T-cell (primary cell): ENCODE measurements around the gene DOCK8. TPM values are rescaled to one million over a fixed set of nuclear protein-coding genes. Genes with fewer than 3 reads are reported as not detected.

Experiments used
- ATAC-seq, 4 experiments: fragments of 200-7000 bp in 3 of 4; fragments of 150-1000 bp in 1 of 4; cut with Tn5 transposase; replicated peaks in 1 of 4; 1 replicate in 3 of 4; 2 replicates in 1 of 4; pipeline ENCODE4 v1.10.0; 2021; ENCODE audit warnings: moderate library complexity in 3 of 4, mild to moderate bottlenecking in 2 of 4, moderate number of reproducible peaks in 1 of 4
- CTCF ChIA-PET, 2 donors: fragments of 300-600 bp; sonication (Branson Sonifier 250); formaldehyde crosslinking; loops; one replicate each; lab custom pipeline; 2022; ENCODE audit warnings: antibody characterized with exemption in 2 of 2; lab: Charles Lee
- POLR2A ChIA-PET, 2 donors: fragments of 300-600 bp; sonication (Branson Sonifier 250); formaldehyde crosslinking; loops; one replicate each; lab custom pipeline; 2022; ENCODE audit warnings: antibody characterized with exemption in 2 of 2; lab: Charles Lee
- DNase-seq, 35 experiments: peaks; one replicate each; pipeline versions ENCODE4 v3.0.0 to v3.0.0-alpha.2; 2013 to 2023
- H3K27ac ChIP-seq: one replicate; pipeline ENCODE4 v1.5.1; 2013; ENCODE audit warnings: low read length
- H3K27me3 ChIP-seq, 2 experiments: replicated peaks in 1 of 2; 1 replicate in 1 of 2; 2 replicates in 1 of 2; pipeline versions ENCODE4 v1.6.1 to v1.7.0; 2013; ENCODE audit warnings: low read length in 1 of 2, mixed read lengths in 1 of 2; ENCODE audit not compliant: control insufficient read depth in 2 of 2, insufficient read depth in 2 of 2; ENCODE audit errors: extremely low read depth in 1 of 2
- H3K36me3 ChIP-seq, 2 donors: 1 replicate in 1 of 2; 2 replicates in 1 of 2; pipeline versions ENCODE4 v1.6.1 to v1.7.0; 2013; ENCODE audit warnings: low read length in 1 of 2; ENCODE audit not compliant: control insufficient read depth in 2 of 2, insufficient read depth in 1 of 2; ENCODE audit errors: extremely low read depth in 1 of 2
- H3K4me1 ChIP-seq, 2 experiments: 1 replicate in 1 of 2; 2 replicates in 1 of 2; pipeline versions ENCODE4 v1.6.1 to v1.7.0; 2013; ENCODE audit warnings: low read length in 2 of 2, mixed read lengths in 1 of 2; ENCODE audit not compliant: insufficient read depth in 2 of 2, control insufficient read depth in 1 of 2; ENCODE audit errors: extremely low read depth in 1 of 2
- H3K4me3 ChIP-seq, 2 donors: 1 replicate in 1 of 2; 2 replicates in 1 of 2; pipeline versions ENCODE4 v1.5.1 to v1.7.0; 2013; ENCODE audit warnings: mild to moderate bottlenecking in 2 of 2, low read length in 1 of 2, moderate library complexity in 1 of 2; ENCODE audit not compliant: control insufficient read depth in 1 of 2; ENCODE audit errors: extremely low read depth in 1 of 2
- H3K9me3 ChIP-seq: 2 replicates; pipeline ENCODE4 v1.7.0; 2013
- H3K27ac Mint-ChIP-seq, 2 donors: one replicate each; pipeline ENCODE4 v1.8.0; 2020 to 2021; ENCODE audit warnings: mild to moderate bottlenecking in 2 of 2, mixed read lengths in 2 of 2
- H3K27me3 Mint-ChIP-seq, 2 donors: one replicate each; pipeline ENCODE4 v1.8.0; 2021 to 2022; ENCODE audit warnings: mixed read lengths in 2 of 2
- H3K36me3 Mint-ChIP-seq: one replicate; pipeline ENCODE4 v1.8.0; 2021; ENCODE audit warnings: mixed read lengths
- H3K4me1 Mint-ChIP-seq, 3 donors: one replicate each; pipeline ENCODE4 v1.8.0; 2020 to 2022; ENCODE audit warnings: mixed read lengths in 3 of 3, mild to moderate bottlenecking in 1 of 3
- H3K4me3 Mint-ChIP-seq, 3 donors: one replicate each; pipeline ENCODE4 v1.8.0; 2020 to 2022; ENCODE audit warnings: mild to moderate bottlenecking in 3 of 3, mixed read lengths in 3 of 3, moderate library complexity in 3 of 3
- H3K9me3 Mint-ChIP-seq, 3 donors: one replicate each; pipeline ENCODE4 v1.8.0; 2020 to 2022; ENCODE audit warnings: mixed read lengths in 3 of 3
- WGBS: methylation state at CpG from one replicate; pipeline ENCODE4 v1.1.5; 2013; ENCODE audit warnings: missing lambda C conversion rate; ENCODE audit not compliant: insufficient coverage; 5-methylcytosine and 5-hydroxymethylcytosine counted together
- total RNA-seq, 35 experiments: library from RNA in 6 of 35; stranded (reverse) in 6 of 35; fragments of 120-200 nt in 1 of 35; gene quantifications; one replicate each; pipeline versions ENCODE4 v1.2.1 to v1.2.4 and lab custom pipeline; 2013 to 2026

DOCK8 gene
- total RNA-seq, 5 donors from 2014 or later (not counting 1 experiment from before 2014, with no cell fraction given): 173 to 231 (median 208) TPM

GRCh38 chr9:328453-328852 lies 113.8 kb downstream of the DOCK8 start:
- Histone ChIP-seq H3K4me3 (no peak overlapping the region), H3K4me1 (no peaks in the 10 kb centered on the region), H3K9me3 (no peaks in the 10 kb centered on the region), H3K27me3 (no peaks in the 10 kb centered on the region), H3K27ac (no peak overlapping the region), H3K36me3 (peaks cover 0 to 98% of the 10 kb centered on the region in 2 donors)
- peaks cover 66% of the 10 kb centered on the region for H3K36me3 Mint-ChIP-seq
- H3K9me3 Mint-ChIP-seq: no peaks in the 10 kb centered on the region
- CTCF ChIA-PET: no interaction called here
- WGBS: no CpG with 5 or more reads among the region's 3 CpGs
- POLR2A ChIA-PET: no interaction called here
- no peak overlapping the region for H3K4me3 Mint-ChIP-seq
- no peak for DNase-seq
- H3K27ac Mint-ChIP-seq: peak overlapping the region in 1 of 2 donors; percentile 39
- no peaks in the 10 kb centered on the region for H3K27me3 Mint-ChIP-seq
- peaks cover 5 to 14% (median 11%) of the 10 kb centered on the region in 3 donors for H3K4me1 Mint-ChIP-seq
- no peak for ATAC-seq

DNA sequence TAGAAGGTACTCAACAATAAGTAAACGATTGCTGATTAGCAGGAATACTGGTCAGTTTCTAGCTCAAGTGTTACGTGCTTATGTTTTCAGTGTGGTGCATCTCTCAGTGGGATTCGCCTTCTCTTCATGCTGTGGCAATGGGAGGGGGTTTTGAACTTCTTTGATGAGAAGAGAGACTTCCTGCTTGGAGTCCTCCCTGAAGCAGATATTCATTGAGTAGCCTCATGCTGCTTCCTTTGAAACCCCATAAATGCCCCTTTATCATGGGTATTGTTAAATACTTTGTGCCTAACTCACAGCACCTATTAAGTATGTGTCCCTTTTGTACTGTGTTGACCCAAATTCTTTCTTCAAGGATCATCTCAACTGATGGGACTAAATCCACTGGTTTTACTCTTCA lies 116.5 kb downstream of the DOCK8 start:
- Histone ChIP-seq H3K9me3 (no peaks in the 10 kb centered on the region), H3K27me3 (no peaks in the 10 kb centered on the region), H3K36me3 (peaks cover 2 to 99% of the 10 kb centered on the region in 2 donors), H3K27ac (no peak overlapping the region), H3K4me1 (peaks cover 0 to 4% of the 10 kb centered on the region in 2 experiments), H3K4me3 (no peak overlapping the region)
- no peaks in the 10 kb centered on the region for H3K9me3 Mint-ChIP-seq
- H3K4me3 Mint-ChIP-seq: no peak overlapping the region
- WGBS: no CpG with 5 or more reads among the region's 3 CpGs
- H3K36me3 Mint-ChIP-seq: peaks cover 71% of the 10 kb centered on the region
- ATAC-seq (no peak), DNase-seq (no peak)
- ChIA-PET POLR2A (no interaction called here), CTCF (no interaction called here)
- H3K27ac Mint-ChIP-seq: peak overlapping the region in 1 of 2 donors; percentile 63
- no peaks in the 10 kb centered on the region for H3K27me3 Mint-ChIP-seq
- H3K4me1 Mint-ChIP-seq: peaks cover 22 to 34% (median 29%) of the 10 kb centered on the region in 3 donors

DNA sequence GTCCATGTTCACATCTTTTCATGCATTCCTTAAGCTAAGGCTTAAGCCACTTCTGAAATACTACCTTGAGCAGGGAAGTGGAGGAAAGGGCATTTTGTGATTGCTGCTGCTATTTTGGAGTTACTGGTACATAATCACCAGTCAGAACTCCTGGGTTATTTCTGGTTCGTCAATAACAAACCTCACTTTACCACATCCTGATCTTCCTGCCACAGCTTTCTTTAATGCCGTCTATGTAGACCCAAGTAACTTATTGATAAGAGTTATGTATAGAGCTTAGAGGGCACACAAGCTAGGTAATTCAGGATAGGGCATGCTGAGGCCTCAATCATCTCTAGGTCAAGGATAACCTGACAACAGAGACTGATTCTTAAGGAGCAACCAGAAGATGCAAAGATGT lies 120.7 kb downstream of the DOCK8 start:
- ATAC-seq (peak in 3 of 4 experiments; percentile 54 to 78 (median 54)), DNase-seq (no peak)
- Mint-ChIP-seq H3K27me3 (no peaks in the 10 kb centered on the region), H3K27ac (peak overlapping the region; percentile 44 to 91), H3K4me1 (peaks cover 17 to 31% (median 26%) of the 10 kb centered on the region in 3 donors), H3K9me3 (no peaks in the 10 kb centered on the region), H3K4me3 (no peak overlapping the region), H3K36me3 (peaks cover 73% of the 10 kb centered on the region)
- Histone ChIP-seq H3K36me3 (peaks cover 6 to 96% of the 10 kb centered on the region in 2 donors), H3K4me1 (peaks cover 0 to 4% of the 10 kb centered on the region in 2 experiments), H3K27ac (no peak overlapping the region), H3K27me3 (no peaks in the 10 kb centered on the region), H3K4me3 (no peak overlapping the region), H3K9me3 (no peaks in the 10 kb centered on the region)
- WGBS: no CpG with 5 or more reads among the region's 2 CpGs
- ChIA-PET CTCF (no interaction called here), POLR2A (no interaction called here)

DNA sequence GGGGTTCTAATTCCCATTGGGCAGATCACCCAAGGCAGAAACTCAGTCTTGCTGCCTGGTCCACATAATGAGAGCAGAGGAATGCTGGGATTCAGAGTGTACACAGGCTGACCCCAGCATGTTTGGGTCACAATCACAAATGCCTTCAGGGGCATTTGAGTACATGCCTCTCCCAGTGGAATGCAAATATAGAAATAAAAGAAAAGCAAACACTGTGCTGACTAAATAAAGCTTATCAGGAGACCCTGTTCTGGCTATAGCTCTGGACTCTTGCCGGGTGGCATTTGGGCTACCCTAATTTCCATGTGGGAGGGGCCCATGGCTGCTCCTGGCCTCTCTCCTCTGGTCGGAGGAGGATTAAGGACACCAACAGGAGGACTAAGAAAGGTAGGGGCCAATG lies 121.4 kb downstream of the DOCK8 start:
- CTCF ChIA-PET: no interaction called here
- 83% methylated on average over 1 of the region's 2 CpGs for WGBS
- Histone ChIP-seq H3K27ac (no peak overlapping the region), H3K36me3 (peaks cover 6 to 96% of the 10 kb centered on the region in 2 donors), H3K4me1 (peaks cover 0 to 4% of the 10 kb centered on the region in 2 experiments), H3K4me3 (no peak overlapping the region), H3K27me3 (no peaks in the 10 kb centered on the region), H3K9me3 (no peaks in the 10 kb centered on the region)
- POLR2A ChIA-PET: no interaction called here
- ATAC-seq: no peak
- no peaks in the 10 kb centered on the region for H3K27me3 Mint-ChIP-seq
- no peak overlapping the region for H3K4me3 Mint-ChIP-seq
- H3K4me1 Mint-ChIP-seq: peaks cover 17 to 28% (median 19%) of the 10 kb centered on the region in 3 donors
- DNase-seq: no peak
- H3K27ac Mint-ChIP-seq: peak overlapping the region; percentile 71 to 91
- no peaks in the 10 kb centered on the region for H3K9me3 Mint-ChIP-seq
- peaks cover 71% of the 10 kb centered on the region for H3K36me3 Mint-ChIP-seq

DNA sequence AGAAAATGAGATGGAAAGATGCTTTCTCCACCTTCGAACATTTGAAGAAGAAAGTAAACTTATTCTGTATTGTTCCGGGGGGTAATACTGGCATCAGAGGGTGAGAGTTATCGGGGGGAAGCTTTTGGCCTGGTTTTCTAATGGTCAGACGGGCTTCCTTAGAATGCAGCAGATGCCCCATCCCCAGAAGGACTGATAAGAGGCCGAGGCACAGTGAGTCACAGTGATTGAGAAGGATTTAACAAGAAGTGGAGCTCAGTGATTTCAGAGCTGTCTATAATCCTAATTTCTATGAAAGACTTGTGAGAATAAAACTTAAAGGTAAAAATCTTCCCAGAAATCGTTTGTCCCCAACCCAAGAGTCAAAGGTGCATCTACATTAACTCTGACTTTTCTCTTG lies 123.9 kb downstream of the DOCK8 start:
- Histone ChIP-seq H3K36me3 (peaks cover 6 to 94% of the 10 kb centered on the region in 2 donors), H3K27me3 (no peaks in the 10 kb centered on the region), H3K9me3 (no peaks in the 10 kb centered on the region), H3K27ac (no peak overlapping the region), H3K4me1 (peaks cover 0 to 4% of the 10 kb centered on the region in 2 experiments), H3K4me3 (no peak overlapping the region)
- Mint-ChIP-seq H3K27ac (no peak overlapping the region), H3K4me3 (no peak overlapping the region), H3K4me1 (peaks cover 15 to 25% (median 21%) of the 10 kb centered on the region in 3 donors), H3K36me3 (peaks cover 72% of the 10 kb centered on the region), H3K9me3 (no peaks in the 10 kb centered on the region), H3K27me3 (no peaks in the 10 kb centered on the region)
- WGBS: 100% methylated on average over 3 of the region's 6 CpGs
- ChIA-PET POLR2A (no interaction called here), CTCF (no interaction called here)
- ATAC-seq (no peak), DNase-seq (no peak)

DNA sequence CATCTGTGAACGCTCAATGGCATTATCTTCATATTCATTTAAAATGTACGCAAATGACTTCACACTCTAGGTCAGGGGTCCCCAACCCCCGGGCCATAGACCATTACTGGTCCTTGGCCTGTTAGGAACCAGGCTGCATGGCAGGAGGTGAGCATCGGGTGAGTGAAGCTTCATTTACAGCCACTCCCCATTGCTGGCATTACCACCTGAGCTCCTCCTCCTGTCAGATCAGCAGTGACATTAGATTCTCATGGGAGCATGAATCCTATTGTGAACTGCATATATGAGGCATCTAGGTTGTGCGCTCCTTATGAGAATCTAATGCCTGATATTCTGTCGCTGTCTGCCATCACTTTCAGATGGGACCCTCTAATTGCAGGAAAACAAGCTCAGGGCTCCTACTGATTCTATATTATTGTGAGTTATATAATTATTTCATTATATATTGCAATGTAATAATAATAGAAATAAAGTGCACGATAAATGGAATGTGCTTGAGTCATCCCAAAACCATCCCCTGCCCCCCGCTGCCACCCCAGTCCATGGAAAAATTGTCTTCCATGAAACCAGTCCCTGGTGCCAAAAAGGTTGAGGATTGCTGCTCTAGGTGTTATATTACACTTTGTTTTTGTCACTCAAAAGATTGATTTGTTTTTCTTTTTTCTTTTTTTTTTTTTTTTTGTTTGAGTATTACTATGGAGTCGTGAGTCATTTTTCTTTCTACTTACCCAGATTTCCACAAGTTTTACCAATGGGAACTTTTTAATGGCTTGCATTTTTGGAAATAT lies 127.2 kb downstream of the DOCK8 start:
- ATAC-seq: no peak

More for the DNA sequence above, 127.2 kb downstream of the DOCK8 start:
- no peaks in the 10 kb centered on the region for H3K9me3 ChIP-seq
- Mint-ChIP-seq H3K36me3 (peaks cover 69% of the 10 kb centered on the region), H3K4me3 (no peak overlapping the region), H3K27me3 (no peaks in the 10 kb centered on the region), H3K27ac (no peak overlapping the region), H3K9me3 (no peaks in the 10 kb centered on the region), H3K4me1 (peaks cover 3 to 10% (median 4%) of the 10 kb centered on the region in 3 donors)
- no peak overlapping the region for H3K27ac ChIP-seq
- H3K4me3 ChIP-seq: no peak overlapping the region
- ChIA-PET CTCF (no interaction called here), POLR2A (no interaction called here)
- no peak for DNase-seq
- 100% methylated on average over 2 of the region's 9 CpGs for WGBS
- peaks cover 9 to 94% of the 10 kb centered on the region in 2 donors for H3K36me3 ChIP-seq
- no peaks in the 10 kb centered on the region for H3K27me3 ChIP-seq
- H3K4me1 ChIP-seq: no peaks in the 10 kb centered on the region
